Measurements from ENCODE around the gene GDF10. TPM values are rescaled to one million over a fixed set of nuclear protein-coding genes. Genes with fewer than 3 reads are reported as not detected.

Gene GDF10
- total and polyA plus RNA-seq, 10 of the 15 experiments (the other 5 are each of a cell fraction or from before 2014, with no cell fraction given): not detected

DNA sequence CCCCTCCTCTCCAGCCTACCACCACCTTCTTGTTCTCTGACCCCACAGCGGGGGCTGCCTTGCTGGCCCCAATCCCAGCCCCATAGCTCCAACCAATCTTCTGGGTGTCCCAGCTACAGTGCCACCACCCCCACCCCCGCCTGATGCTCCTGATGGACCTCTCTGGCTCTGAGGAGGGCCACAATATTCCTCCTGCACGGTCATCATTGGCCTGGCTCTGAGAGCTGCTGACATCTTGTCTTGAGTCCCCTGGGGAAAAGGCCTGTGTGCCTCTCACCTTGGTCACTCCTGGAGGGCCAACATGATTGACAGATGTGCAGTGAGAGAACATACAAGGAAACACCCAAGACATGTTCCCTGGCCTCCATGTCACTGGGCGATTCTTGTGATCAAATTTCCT is 29.9 kb downstream of the GDF10 start:
- in situ Hi-C loops (cut with MboI): no loop called here

More for the DNA sequence above, 29.9 kb downstream of the GDF10 start:
- RAD21 ChIA-PET (ENCODE audit: unreplicated experiment): no interaction called here
- Histone ChIP-seq H3K4me3 (no peak overlapping the region), H3K27me3 (replicated peaks in 1 of 2; ENCODE audit: control insufficient read depth in 2 of 2, insufficient read depth in 2 of 2, low read length in 1 of 2) (no peaks in the 10 kb centered on the region; a peak in 2 of 4 replicates), H3K27ac (ENCODE audit: control insufficient read depth, insufficient read depth) (no peak overlapping the region), H3K9me3 (replicated peaks; ENCODE audit: control insufficient read depth, insufficient read depth, low read length) (no peaks in the 10 kb centered on the region), H3K4me2 (ENCODE audit: control insufficient read depth, insufficient read depth) (no peak overlapping the region), H3K9ac (ENCODE audit: control insufficient read depth, insufficient read depth, low read length) (no peak overlapping the region), H2AFZ (ENCODE audit: control insufficient read depth, low read depth, low read length) (no peak overlapping the region), H3K36me3 (ENCODE audit: control insufficient read depth in 2 of 2, insufficient read depth in 2 of 2, low read length in 1 of 2) (no peaks in the 10 kb centered on the region), H3K79me2 (ENCODE audit: control insufficient read depth, insufficient read depth, low read length) (no peaks in the 10 kb centered on the region), H4K20me1 (ENCODE audit: control insufficient read depth, insufficient read depth) (no peaks in the 10 kb centered on the region; the same call in 1 of the 2 replicates), H3K4me1 (ENCODE audit: control insufficient read depth, insufficient read depth, low read length) (no peaks in the 10 kb centered on the region)
- FAIRE-seq (no peak), DNase-seq (ENCODE audit: low read depth, low spot score) (no peak), ATAC-seq (no peak)
- SMC1A ChIA-PET (ENCODE audit: uncharacterized antibody, unreplicated experiment): no interaction called here
- CTCF ChIA-PET: interaction anchor here (2.6 to 2.9 kb wide), 2 partner anchors 11 to 304 kb away, joined by 5 to 7 read pairs; no protein-coding TSS in a partner anchor
- intact Hi-C loops (cut with micrococcal nuclease; ENCODE audit: unreplicated experiment): no loop called here
- WGBS (ENCODE audit: insufficient coverage, insufficient replicate concordance, low lambda C conversion rate, missing lambda C conversion rate): 11% methylated on average over 4 of the region's 4 CpGs
- TF ChIP-seq REST (IDR thresholded peaks at IDR 0.05; ENCODE audit: low read depth, low read length) (no peak), KLF5 (IDR thresholded peaks at IDR 0.05; ENCODE audit: partially characterized antibody) (no peak), USF1 (IDR thresholded peaks at IDR 0.05; ENCODE audit: borderline replicate concordance, extremely low read length, insufficient read depth, low read depth, low read length) (no peak), JUNB (IDR thresholded peaks at IDR 0.05) (no peak), ZNF687 (IDR thresholded peaks at IDR 0.05) (no peak), SMAD5 (IDR thresholded peaks at IDR 0.05; ENCODE audit: low read depth) (no peak), RELA (IDR thresholded peaks at IDR 0.05; ENCODE audit: borderline replicate concordance, partially characterized antibody) (no peak), GABPA (IDR thresholded peaks at IDR 0.05; ENCODE audit: low read depth) (no peak), STAT3 (IDR thresholded peaks at IDR 0.05; ENCODE audit: low read depth, low read length) (no peak)
- POLR2A ChIA-PET: no interaction called here
- BruUV-seq (replicated peaks): no TSS peak
